ENCODE data around the gene ZMAT2.
"Not testable (repeated sequence)": the region's sequence is repeated elsewhere in the genome, so short reads cannot be mapped to it uniquely, and the experiment has no call there.

ZMAT2 gene

GRCh38 chr5:140710899-140711552 is 10.8 kb downstream of the ZMAT2 start:
- peak; percentile 98 for DNase-seq

GRCh38 chr5:140711794-140712193 is 11.5 kb downstream of the ZMAT2 start:
- no peak for DNase-seq

GRCh38 chr5:140713562-140714094 is 13.4 kb downstream of the ZMAT2 start:
- no peak for DNase-seq

GRCh38 chr5:140716238-140716637 is 16.0 kb downstream of the ZMAT2 start:
- not testable (repeated sequence) for DNase-seq

- DNase-seq: no peak
These were observed 18.0 kb downstream of the ZMAT2 start for GRCh38 chr5:140718266-140718592.

- DNase-seq: not testable (repeated sequence)
These were observed 20.5 kb downstream of the ZMAT2 start for GRCh38 chr5:140720738-140721137.

GRCh38 chr5:140721395-140721794 is 21.1 kb downstream of the ZMAT2 start:
- DNase-seq: not testable (repeated sequence)

GRCh38 chr5:140725799-140726471 is 25.7 kb downstream of the ZMAT2 start:
- peak; percentile 93 for DNase-seq

GRCh38 chr5:140733098-140733497 is 32.9 kb downstream of the ZMAT2 start:
- DNase-seq: no peak

- DNase-seq: no peak
These were observed 34.1 kb downstream of the ZMAT2 start for GRCh38 chr5:140734354-140734753.

GRCh38 chr5:140737486-140737885 is 37.2 kb downstream of the ZMAT2 start:
- no peak for DNase-seq

- DNase-seq: no peak
These were observed 41.7 kb downstream of the ZMAT2 start for GRCh38 chr5:140741967-140742366.

- DNase-seq: no peak
These were observed 53.3 kb downstream of the ZMAT2 start for GRCh38 chr5:140753561-140753960.
